ENCODE results near the gene ZBTB42.

DNA sequence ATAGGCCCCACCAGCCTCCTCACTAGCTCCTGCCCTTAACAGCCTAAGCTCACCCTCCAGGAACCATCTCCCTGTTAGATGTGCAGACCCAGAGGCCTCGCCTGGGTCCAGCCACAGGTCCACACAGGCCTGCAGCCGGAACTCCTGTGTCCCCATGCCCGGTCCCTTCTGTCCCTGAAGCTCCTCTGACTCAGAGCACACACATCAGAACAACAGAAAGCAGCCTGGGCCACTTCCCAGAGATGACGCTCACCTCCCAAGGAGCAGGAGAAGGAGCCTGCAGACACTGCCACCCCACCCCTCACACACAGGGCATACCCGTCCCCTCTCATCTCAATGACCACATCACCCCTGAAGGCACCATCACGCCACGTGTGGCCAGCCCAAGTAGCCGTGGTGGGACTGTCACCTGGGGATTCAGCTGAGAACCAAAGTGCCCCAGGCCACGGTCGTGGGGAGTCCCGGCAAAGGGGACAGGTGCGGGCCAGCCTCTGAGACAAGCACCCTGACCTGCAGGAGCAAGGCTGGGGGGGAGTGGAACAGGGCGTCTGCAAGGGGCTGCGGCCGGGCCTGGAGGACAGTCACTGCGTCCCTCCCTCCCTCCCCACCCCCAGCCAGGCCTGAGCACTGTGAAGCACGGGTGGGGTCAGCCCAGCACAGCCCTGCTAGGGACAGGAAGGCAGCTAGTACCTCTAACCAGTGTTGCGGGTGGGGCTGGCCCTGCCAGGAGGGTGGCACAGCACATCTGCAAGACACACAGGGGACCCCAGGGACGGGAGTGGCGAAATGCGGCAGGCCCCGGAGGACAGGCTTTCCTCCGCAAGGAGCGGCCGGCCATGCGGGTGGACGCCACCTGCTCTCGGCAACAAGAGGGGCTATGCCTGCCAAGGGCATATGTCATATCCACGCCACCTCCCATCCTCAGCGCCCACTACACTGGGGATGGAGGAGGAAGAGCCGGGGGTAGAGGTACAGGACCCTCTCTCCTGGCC lies 10.9 kb upstream of the ZBTB42 start:
- TF ChIP-seq POLR2A (IDR thresholded peaks at IDR 0.05; ENCODE audit: low read depth, low read length) = no peak
- TF ChIP-seq, protein P1, sequence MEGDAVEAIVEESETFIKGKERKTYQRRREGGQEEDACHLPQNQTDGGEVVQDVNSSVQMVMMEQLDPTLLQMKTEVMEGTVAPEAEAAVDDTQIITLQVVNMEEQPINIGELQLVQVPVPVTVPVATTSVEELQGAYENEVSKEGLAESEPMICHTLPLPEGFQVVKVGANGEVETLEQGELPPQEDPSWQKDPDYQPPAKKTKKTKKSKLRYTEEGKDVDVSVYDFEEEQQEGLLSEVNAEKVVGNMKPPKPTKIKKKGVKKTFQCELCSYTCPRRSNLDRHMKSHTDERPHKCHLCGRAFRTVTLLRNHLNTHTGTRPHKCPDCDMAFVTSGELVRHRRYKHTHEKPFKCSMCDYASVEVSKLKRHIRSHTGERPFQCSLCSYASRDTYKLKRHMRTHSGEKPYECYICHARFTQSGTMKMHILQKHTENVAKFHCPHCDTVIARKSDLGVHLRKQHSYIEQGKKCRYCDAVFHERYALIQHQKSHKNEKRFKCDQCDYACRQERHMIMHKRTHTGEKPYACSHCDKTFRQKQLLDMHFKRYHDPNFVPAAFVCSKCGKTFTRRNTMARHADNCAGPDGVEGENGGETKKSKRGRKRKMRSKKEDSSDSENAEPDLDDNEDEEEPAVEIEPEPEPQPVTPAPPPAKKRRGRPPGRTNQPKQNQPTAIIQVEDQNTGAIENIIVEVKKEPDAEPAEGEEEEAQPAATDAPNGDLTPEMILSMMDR (IDR thresholded peaks at IDR 0.05; ENCODE audit: extremely low read depth in 1 of 2, insufficient read depth in 1 of 2, low read depth in 1 of 2, low read length in 2 of 2) = no peak
